ENCODE measurements around the gene ULK2.
A peak's percentile ranks its signal among the peaks of the same experiment; 100 is the strongest.
"Not testable (repeated sequence)": the region's sequence is repeated elsewhere in the genome, so short reads cannot be mapped to it uniquely, and the experiment has no call there.

Gene ULK2

GRCh38 chr17:19766016-19766415 lies 101.7 kb downstream of the ULK2 start:
- no peak for DNase-seq

- not testable (repeated sequence) for DNase-seq
Observed at GRCh38 chr17:19763991-19764390, 103.7 kb downstream of the ULK2 start.

- DNase-seq, result no peak
Observed at GRCh38 chr17:19763416-19763815, 104.3 kb downstream of the ULK2 start.

- no peak for DNase-seq
Observed at GRCh38 chr17:19762515-19762961, 105.2 kb downstream of the ULK2 start.

GRCh38 chr17:19760746-19761145 lies 107.0 kb downstream of the ULK2 start:
- DNase-seq, result no peak

GRCh38 chr17:19759568-19760549 lies 107.9 kb downstream of the ULK2 start:
- no peak for DNase-seq

GRCh38 chr17:19757536-19758180 lies 110.1 kb downstream of the ULK2 start:
- no peak for DNase-seq

GRCh38 chr17:19756546-19756945 lies 111.2 kb downstream of the ULK2 start:
- DNase-seq, result no peak

GRCh38 chr17:19755821-19756510 lies 111.8 kb downstream of the ULK2 start:
- DNase-seq, result no peak

GRCh38 chr17:19755392-19755791 lies 112.3 kb downstream of the ULK2 start:
- DNase-seq, result no peak

- DNase-seq, result peak; percentile 15
Observed at GRCh38 chr17:19753661-19754463, 113.9 kb downstream of the ULK2 start.

- peak; percentile 44 for DNase-seq
Observed at GRCh38 chr17:19753051-19753509, 114.7 kb downstream of the ULK2 start.

GRCh38 chr17:19752216-19753050 lies 115.3 kb downstream of the ULK2 start:
- no peak for DNase-seq

- DNase-seq, result no peak
Observed at GRCh38 chr17:19750835-19751234, 116.9 kb downstream of the ULK2 start.

GRCh38 chr17:19750020-19750572 lies 117.6 kb downstream of the ULK2 start:
- DNase-seq, result no peak

- no peak for DNase-seq
Observed at GRCh38 chr17:19748807-19749193, 118.9 kb downstream of the ULK2 start.

GRCh38 chr17:19747829-19748806 lies 119.6 kb downstream of the ULK2 start, which contains the start of gene ALDH3A1:
Gene ALDH3A1 (minus strand): TSS chr17:19748298. CDS start chr17:19745129, 3,169 bp downstream.
- no peak for DNase-seq

- DNase-seq, result no peak
Observed at GRCh38 chr17:19747159-19747719, 120.5 kb downstream of the ULK2 start.

GRCh38 chr17:19746517-19746916 lies 121.2 kb downstream of the ULK2 start:
- DNase-seq, result no peak
